Inferior parietal cortex (tissue), 1 donor: ENCODE measurements around the gene GSTO2.

Experiments used
- DNase-seq: peaks from one replicate; pipeline ENCODE4 v3.0.0-alpha.2; 2016; ENCODE audit errors: extremely low spot score

Gene GSTO2

DNA sequence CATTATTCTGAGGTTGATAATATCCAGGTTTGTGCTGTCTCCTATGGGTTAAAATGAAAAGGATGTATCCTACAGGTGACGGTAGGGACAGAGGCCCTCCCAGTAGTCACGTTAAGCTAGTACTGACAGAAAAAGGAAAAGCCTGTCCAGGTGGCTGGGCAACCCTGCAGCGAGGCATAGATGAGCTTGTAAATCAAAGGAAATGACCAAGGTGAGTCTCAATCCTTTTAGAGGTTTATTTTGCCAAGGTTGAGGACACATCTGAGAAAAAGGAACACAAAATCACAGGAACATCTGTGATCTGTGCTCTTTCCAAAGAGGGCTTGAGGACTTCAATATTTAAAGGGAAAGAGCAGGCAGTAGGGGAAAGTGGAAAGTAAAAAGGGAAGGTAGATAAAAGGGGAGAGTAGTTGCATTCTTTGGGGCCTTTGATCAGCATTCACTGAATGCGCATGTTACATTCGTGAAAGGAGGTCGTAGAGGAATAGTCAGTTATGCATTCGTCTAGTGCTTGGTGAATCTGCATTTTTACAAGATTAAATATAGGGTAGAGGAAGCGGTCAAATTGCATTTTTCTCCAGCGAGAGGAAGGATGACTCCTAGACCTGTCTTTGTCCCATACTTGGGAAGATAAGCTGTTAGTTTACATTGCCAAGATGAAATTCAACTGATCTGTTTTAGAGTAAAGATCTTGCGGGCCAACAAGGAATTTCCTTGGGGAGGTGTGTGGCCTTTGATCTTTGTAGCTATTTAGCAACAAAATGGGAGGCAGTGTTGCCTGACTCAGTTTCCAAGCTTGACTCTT, 15.2 kb upstream of the GSTO2 start:
- DNase-seq, result no peak

DNA sequence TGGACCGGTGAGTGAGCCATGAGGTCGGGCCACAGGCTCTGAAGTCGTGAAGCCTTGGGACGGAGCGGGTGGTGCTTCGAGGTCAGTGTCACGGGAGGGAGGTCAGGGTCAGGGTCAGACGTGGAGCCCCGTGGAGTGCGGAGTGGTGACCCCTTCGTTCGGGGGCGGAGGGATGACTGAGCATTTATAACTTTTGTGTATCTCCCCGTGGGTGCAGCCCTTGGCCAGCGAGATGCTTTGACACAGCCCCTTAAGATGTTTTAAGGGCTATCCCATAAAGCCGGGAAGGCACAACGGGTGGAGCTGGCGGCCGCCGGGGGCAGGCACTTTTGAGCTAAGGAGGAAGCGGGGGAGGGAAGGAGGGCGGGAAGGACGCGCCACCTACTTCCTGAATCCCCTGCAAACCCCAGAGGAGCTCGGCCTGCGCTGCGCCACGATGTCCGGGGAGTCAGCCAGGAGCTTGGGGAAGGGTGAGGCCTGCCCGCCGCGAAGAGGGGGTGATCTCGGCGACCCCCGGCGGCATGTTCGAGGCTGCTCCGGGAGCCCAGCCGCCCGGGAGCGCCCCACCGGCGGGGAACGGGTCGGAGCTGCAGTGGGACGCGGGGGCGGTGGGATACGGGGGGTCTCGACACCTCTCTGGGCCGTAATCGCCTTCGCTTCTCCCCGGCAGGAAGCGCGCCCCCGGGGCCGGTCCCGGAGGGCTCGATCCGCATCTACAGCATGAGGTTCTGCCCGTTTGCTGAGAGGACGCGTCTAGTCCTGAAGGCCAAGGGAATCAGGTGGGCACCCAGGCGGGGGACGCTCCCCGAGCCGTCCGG, 14.3 kb upstream of the GSTO2 start, which contains the start of gene GSTO1:
Gene GSTO1, plus strand, starts transcription at position 400 of the 818 bp plus-strand sequence. Its CDS starts 37 bp downstream, at position 437.
- DNase-seq, result peak; percentile 58

GRCh38 chr10:104255311-104255981, 13.5 kb upstream of the GSTO2 start:
- peak; percentile 67 for DNase-seq

DNA sequence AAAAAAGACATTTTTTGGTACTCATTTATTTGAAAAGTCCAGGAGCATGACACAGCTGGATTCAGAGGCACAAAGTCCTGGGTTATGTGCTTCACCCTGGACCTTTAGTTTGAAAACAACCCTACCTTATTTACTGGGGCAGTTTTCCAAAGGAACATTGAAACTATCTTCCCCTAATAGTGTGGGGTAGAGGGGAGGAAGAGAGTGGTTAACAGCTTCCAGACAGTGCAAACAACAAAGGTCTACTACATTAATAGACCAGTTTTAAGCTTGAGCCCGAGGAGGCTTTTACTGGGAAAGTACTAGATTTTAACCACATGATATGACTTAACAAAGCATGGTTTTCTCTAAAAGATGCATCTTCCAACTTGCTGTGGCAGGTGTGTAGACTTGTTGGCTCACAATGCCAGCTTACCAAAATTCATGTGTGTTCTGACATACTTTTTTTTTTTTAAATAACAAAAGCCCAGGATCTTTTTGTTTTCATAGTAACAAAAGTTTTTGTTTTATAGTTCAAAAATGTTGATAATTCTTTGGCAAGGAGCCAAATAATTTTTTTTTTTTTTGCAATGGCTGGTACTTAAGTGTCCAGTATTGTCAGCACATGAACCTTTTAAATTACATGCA, 12.5 kb upstream of the GSTO2 start:
- DNase-seq, result no peak

DNA sequence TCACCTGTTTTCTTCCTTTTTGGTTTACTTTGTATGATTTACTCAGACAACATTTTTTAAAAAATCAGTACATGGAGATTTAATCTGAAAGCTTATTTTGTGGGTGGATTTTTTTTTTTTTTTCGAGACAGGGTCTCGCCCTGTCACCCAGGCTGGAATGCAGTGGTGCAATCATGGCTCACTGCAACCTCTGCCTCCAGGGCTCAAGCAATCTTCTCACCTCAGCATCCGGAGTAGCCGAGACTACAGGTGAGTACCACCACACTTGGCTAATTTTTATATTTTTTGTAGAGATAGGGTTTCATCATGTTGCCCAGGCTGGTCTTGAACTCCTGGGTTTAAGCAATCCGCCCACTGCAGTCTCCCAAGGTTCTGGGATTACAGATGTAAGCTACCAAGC, 11.7 kb upstream of the GSTO2 start:
- no peak for DNase-seq

GRCh38 chr10:104258209-104258608, 10.8 kb upstream of the GSTO2 start:
- DNase-seq, result no peak

DNA sequence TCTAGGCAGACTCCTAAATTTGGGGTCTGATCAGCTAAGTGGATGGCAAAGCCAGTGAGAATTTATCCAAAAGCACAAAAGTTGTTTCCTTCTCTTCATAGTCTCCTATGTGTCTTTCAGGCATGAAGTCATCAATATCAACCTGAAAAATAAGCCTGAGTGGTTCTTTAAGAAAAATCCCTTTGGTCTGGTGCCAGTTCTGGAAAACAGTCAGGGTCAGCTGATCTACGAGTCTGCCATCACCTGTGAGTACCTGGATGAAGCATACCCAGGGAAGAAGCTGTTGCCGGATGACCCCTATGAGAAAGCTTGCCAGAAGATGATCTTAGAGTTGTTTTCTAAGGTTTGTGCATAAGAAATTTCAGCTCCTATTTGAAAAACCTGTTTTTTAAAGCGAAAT, 9.5 kb upstream of the GSTO2 start:
- no peak for DNase-seq

DNA sequence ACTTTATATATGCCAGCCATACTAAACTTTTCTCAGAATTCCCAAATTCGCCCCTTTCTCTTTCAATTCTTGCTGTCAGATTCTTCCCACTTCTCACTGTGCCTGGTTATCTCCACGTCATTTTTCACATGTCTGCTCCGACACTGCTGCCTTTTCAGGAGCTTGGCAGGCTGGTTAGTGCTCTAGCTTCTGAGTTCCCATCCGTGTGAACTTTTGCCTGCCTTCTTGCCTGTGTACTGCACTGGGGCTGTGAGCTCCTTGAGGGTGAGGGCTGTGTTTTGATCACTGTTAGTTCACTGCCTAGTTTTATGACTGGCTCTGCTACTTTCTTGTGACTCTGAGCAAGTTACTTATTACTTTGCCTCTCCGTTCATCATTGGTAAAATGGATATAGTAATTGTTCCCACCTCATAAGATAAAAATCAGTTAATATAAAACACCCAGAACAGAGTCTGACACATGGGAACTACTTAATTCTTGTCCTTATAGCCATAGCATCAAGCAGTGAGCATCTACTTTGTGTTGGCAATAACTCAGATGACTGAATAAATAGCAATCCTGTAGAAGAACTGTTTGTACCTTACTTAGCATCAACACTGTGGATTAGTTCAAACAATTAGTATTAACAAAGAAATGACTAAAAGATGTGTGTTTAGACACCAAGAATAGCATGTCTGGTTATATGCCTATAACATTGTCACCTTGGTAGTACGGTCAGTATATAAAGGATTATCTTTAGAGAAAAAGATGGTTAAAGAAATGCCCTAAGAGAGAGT, 8.8 kb upstream of the GSTO2 start:
- no peak for DNase-seq

DNA sequence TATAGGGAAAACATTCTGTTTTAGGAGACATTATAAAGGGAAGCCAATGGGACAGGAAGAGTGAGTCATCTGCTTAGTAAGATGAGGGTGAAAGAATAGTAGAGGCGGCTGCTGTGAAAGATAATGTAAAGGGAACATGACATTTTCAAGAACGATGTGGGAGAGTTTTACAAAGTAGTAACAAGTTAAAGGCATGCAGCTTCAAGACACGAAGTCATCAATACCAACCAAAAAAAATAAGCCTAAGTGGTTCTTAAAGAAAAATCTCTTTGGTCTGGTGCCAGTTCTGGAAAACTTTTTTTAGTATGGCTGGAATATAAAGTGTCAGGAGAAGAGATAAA, 8.2 kb upstream of the GSTO2 start:
- no peak for DNase-seq

DNA sequence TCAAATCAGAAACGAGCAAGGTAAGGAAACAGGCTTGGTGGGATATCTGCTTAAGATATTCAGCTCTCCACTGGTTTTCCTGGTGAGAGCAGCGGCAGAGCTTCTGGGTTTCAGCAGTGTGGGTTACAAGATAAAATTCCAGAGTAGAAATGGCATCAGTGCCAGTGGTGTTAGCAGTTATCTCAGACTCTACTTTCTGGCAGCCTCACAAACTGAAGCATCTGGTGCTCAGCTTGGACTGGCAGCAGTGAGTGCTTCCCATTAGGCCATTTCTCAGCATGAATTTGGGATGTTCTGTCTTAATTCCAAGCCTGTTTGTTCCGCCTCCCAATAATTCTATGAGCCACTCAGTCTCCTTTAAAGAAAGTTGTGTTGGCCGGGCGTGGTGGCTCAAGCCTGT, 6.9 kb upstream of the GSTO2 start:
- DNase-seq, result no peak

- DNase-seq, result no peak
Measured at GRCh38 chr10:104264783-104265182, 4.2 kb upstream of the GSTO2 start.

DNA sequence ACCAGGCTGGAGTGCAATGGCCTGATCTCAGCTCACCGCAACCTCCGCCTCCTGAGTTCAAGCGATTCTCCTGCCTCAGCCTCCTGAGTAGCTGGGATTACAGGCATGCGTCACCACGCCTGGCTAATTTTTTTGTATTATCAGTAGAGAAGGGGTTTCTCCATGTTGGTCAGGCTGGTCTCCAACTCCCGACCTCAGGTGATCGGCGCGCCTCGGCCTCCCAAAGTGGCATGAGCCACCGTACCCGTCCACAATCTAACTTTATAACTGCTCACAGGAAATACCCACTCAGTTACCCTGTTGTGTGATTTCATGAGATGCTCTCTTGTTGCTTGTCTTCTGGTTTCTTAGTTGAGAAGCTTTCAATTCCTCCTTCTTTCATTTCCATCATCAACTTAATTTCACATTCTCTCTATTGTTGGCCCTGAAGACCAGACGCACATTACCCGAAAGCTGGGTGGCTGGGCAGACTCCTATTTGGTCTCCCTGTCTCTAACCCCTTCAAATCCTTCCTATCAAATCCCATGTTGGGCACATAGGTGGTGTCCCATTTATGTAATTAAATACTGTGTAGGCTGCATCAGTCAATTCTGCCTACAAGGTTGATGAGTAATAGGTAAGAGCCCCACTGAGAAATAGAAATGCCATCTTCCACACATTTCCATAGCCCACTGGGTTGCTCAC, 1.1 kb upstream of the GSTO2 start:
- no peak for DNase-seq

- no peak for DNase-seq
Measured at GRCh38 chr10:104268405-104268712, 625 bp upstream of the GSTO2 start.

DNA sequence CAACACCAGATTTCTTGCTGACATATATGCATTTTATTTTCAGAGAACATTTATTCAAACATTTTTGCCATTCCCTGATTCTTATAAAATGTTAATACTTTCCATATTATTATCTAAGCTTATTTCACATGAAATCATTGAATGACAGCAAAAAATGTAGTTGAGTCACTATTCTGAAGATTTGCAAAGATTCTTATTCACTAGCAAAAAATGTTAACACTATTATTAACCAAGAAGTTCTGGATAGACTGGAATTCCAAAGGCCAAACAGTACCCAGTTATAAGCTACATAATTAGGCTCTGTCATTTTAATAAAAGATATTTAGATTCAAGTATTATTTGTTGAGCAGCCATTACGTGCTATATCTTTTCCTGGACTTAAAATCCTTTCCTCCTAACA, 4.3 kb downstream of the GSTO2 start:
- no peak for DNase-seq

DNA sequence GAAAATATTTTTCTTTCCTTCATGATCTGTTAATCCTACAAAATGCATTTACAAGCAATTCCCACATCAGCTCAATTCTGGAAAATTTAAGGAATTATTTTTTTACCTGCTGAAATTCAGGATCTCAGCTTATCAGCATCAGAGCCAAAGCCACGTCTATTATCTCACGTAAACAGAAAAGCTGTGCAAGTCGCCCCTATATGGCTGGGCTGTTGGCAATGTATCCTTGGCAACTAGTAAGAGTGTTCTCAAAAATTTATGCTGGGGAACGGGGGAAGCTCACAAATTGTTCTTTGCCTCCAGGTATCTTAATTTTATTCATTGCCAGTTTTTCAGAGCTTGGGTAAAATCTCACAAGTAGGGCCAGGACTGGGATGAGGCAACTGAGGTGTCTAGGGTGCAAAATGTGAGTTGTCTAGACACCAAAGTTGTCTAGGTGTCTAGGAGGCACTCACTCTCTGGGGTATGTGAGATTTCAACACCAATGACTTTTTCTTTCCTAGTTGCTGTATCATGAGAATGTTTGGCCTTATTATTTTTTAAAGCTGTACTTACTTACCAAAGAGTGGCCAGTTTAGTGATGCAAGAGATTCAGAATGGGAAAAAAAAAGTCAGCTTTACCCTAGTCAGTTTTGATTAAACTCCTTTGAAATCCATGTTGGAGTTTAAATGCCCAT, 5.1 kb downstream of the GSTO2 start:
- DNase-seq, result no peak

DNA sequence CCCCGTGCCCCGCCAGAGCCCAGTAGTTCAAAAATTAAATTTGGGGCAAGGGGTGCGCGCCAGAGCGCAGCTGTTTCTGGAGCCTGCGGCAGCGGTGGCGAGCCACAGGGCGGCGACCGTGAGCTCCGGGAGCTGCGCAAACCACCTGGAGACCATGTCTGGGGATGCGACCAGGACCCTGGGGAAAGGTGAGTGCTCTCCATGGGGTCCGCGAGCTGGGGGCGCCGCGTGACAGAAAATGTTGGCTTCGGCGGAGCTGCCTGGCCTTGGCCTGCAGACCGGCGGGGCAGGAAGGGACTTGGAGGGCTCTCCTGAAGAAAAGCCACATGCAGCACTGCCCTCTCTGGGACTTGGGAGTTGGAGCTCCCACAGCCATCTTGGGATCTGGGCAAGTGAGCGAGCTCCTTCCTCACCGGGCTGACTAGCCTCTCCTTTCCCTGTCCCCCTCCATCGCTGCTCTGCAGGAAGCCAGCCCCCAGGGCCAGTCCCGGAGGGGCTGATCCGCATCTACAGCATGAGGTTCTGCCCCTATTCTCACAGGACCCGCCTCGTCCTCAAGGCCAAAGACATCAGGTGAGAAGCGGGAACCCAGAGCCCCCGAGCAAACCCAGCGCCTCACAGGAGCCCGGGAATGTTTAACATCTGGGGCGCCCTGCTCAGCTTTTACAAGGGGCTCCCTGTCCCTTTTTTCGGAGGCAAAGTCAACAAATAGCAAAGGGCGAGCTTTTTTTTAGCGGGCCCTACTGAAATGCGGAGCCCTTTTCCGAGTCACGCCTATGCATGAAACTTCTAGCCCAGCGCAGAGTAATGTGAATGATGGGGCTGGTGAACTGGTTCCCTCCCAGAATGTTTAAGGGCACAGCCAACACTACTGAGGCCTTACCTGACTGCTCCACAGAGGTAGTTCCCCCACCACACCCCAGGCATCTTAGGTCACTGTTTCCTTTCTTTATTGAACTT, 6.1 kb downstream of the GSTO2 start:
- peak; percentile 64 for DNase-seq

GRCh38 chr10:104276192-104276591, 7.2 kb downstream of the GSTO2 start:
- no peak for DNase-seq

DNA sequence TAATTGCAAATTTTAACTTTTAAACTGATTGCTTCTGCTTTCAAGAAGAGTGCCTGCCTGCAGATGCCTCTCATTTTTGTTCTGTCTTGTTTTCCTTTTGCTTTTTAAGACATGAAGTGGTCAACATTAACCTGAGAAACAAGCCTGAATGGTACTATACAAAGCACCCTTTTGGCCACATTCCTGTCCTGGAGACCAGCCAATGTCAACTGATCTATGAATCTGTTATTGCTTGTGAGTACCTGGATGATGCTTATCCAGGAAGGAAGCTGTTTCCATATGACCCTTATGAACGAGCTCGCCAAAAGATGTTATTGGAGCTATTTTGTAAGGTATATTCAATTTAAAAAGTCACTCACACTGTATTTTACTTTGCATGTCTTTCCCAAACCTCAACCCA, 8.8 kb downstream of the GSTO2 start:
- no peak for DNase-seq
